WERI-Rb-1 (cell line): ENCODE data around the gene TRAP1.

Experiments used
- DNase-seq: peaks from one replicate; pipeline ENCODE4 v3.0.0-alpha.2; 2020
- H3K27ac ChIP-seq: fragments of 250-450 bp; sonication (Bioruptor Pico); 2 replicates; pipeline ENCODE4 v1.5.1; 2020; ENCODE audit warnings: mild to moderate bottlenecking, moderate library complexity
- H3K27me3 ChIP-seq: fragments of 250-450 bp; sonication (Bioruptor Pico); 2 replicates; pipeline ENCODE4 v1.5.1; 2021; ENCODE audit warnings: mild to moderate bottlenecking, low read depth, moderate library complexity; ENCODE audit not compliant: insufficient read depth, severe bottlenecking
- H3K36me3 ChIP-seq: fragments of 250-450 bp; sonication (Bioruptor Pico); 2 replicates; pipeline ENCODE4 v1.5.1; 2020; ENCODE audit warnings: mild to moderate bottlenecking, moderate library complexity
- H3K4me3 ChIP-seq: 2 replicates; pipeline ENCODE4 v1.5.1; 2011; ENCODE audit warnings: low read depth, mild to moderate bottlenecking, control low read depth, low read length
- H3K9me3 ChIP-seq: fragments of 250-450 bp; sonication (Bioruptor Pico); 2 replicates; pipeline ENCODE4 v1.5.1; 2021; ENCODE audit warnings: mild to moderate bottlenecking, moderate library complexity; ENCODE audit not compliant: severe bottlenecking
- CTCF ChIP-seq: IDR thresholded peaks from 2 replicates; pipeline ENCODE4 v1.5.1; 2011; ENCODE audit warnings: low read depth, mild to moderate bottlenecking, control low read depth, inconsistent platforms, low read length

Gene TRAP1

GRCh38 chr16:3735541-3735940 is 18.2 kb upstream of the TRAP1 start:
- H3K36me3 ChIP-seq: peaks cover 95% of the 10 kb centered on the region
- DNase-seq: no peak
- no peaks in the 10 kb centered on the region for H3K27me3 ChIP-seq
- no peaks in the 10 kb centered on the region for H3K9me3 ChIP-seq
- TF ChIP-seq CTCF: no peak
- no peak overlapping the region for H3K27ac ChIP-seq
- H3K4me3 ChIP-seq: no peak overlapping the region

- DNase-seq: no peak
- Histone ChIP-seq H3K27ac (no peak overlapping the region), H3K27me3 (no peaks in the 10 kb centered on the region), H3K4me3 (no peak overlapping the region), H3K36me3 (peaks cover 95% of the 10 kb centered on the region), H3K9me3 (no peaks in the 10 kb centered on the region)
- no peak for TF ChIP-seq CTCF
Measured at GRCh38 chr16:3734758-3735221, 17.5 kb upstream of the TRAP1 start.

GRCh38 chr16:3734084-3734757 is 16.9 kb upstream of the TRAP1 start:
- Histone ChIP-seq H3K27ac (no peak overlapping the region), H3K4me3 (no peak overlapping the region), H3K9me3 (no peaks in the 10 kb centered on the region), H3K27me3 (no peaks in the 10 kb centered on the region), H3K36me3 (peaks cover 94% of the 10 kb centered on the region)
- DNase-seq: no peak
- TF ChIP-seq CTCF: no peak

GRCh38 chr16:3732171-3732570 is 14.8 kb upstream of the TRAP1 start:
- Histone ChIP-seq H3K27ac (no peak overlapping the region), H3K4me3 (no peak overlapping the region), H3K36me3 (peaks cover 90% of the 10 kb centered on the region), H3K27me3 (no peaks in the 10 kb centered on the region), H3K9me3 (no peaks in the 10 kb centered on the region)
- no peak for TF ChIP-seq CTCF
- no peak for DNase-seq

- Histone ChIP-seq H3K36me3 (peaks cover 88% of the 10 kb centered on the region), H3K9me3 (no peaks in the 10 kb centered on the region), H3K27ac (no peak overlapping the region), H3K27me3 (no peaks in the 10 kb centered on the region), H3K4me3 (no peak overlapping the region)
- DNase-seq: no peak
- no peak for TF ChIP-seq CTCF
Measured at GRCh38 chr16:3731126-3731935, 14.0 kb upstream of the TRAP1 start.
